ENCODE data around the gene TAS1R2.

GRCh38 chr1:18901952-18902522 lies 42.6 kb upstream of the TAS1R2 start:
- TF ChIP-seq ZFP3 (CRISPR knock-in tag; IDR thresholded peaks at IDR 0.05) (no peak), CREB5 (CRISPR knock-in tag; IDR thresholded peaks at IDR 0.05; ENCODE audit: low read depth) (no peak), TOX (CRISPR knock-in tag; IDR thresholded peaks at IDR 0.05; ENCODE audit: borderline replicate concordance) (no peak), POU6F1 (CRISPR knock-in tag; IDR thresholded peaks at IDR 0.05; ENCODE audit: borderline replicate concordance, low read depth) (no peak), ESRRG (CRISPR knock-in tag; IDR thresholded peaks at IDR 0.05) (no peak), ZC3H10 (CRISPR knock-in tag; IDR thresholded peaks at IDR 0.05) (no peak), PPARA (CRISPR knock-in tag; IDR thresholded peaks at IDR 0.05; ENCODE audit: borderline replicate concordance) (no peak), CSDC2 (CRISPR knock-in tag; IDR thresholded peaks at IDR 0.05) (no peak), OSR1 (CRISPR knock-in tag; IDR thresholded peaks at IDR 0.05) (no peak)
